GM18951 (cell line): ENCODE results near the gene CSHL1.
"Not testable (repeated sequence)": the region's sequence is repeated elsewhere in the genome, so short reads cannot be mapped to it uniquely, and the experiment has no call there.

Source experiments
- POLR2A ChIP-seq: IDR thresholded peaks from 4 replicates; pipeline ENCODE4 v1.6.1; 2011; ENCODE audit warnings: mild to moderate bottlenecking; ENCODE audit not compliant: insufficient read length, insufficient read depth; ENCODE audit errors: extremely low read depth
- in situ Hi-C: fragments of 300-500 bp; cut with MboI; formaldehyde crosslinking; loops from one replicate; pipeline ENCODE4 v1.12.0; 2022; ENCODE audit warnings: low sequenced_read_pairs, mixed read lengths, inconsistent platforms; ENCODE audit not compliant: unreplicated experiment

The CSHL1 gene

DNA sequence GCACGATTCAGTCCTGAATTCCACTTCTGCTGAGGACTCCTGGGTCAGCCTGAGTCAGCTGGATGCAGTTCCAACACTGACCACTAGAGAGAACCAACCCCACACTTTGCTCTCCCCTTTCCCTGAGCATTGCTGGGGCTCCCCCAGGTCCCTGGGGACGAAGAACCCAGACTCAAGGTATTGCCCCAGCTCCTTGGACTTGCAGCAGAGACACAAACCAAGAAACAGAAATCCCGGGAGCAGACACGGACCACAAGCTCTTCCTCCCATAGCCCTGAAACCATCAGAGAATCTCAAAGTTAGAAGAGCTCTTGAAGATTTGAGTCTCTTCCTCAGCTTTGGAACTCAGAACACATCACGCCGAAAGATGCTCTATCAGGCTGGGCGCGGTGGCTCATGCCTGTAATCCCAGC lies 8.3 kb upstream of the CSHL1 start:
- TF ChIP-seq POLR2A = no peak
- in situ Hi-C loops = loop anchor here (10.0 to 25.0 kb wide), 3 partner anchors 105 to 368 kb away; partner anchors contain the start of gene ICAM2

GRCh38 chr17:63918789-63919305 lies 7.8 kb upstream of the CSHL1 start, which contains the start of gene GH1:
Gene GH1, minus strand, starts transcription at chr17:63918839. Its CDS starts 63 bp downstream, at chr17:63918776.
- in situ Hi-C loops = loop anchor here (10.0 to 25.0 kb wide), 3 partner anchors 106 to 368 kb away; partner anchors contain the start of gene ICAM2

DNA sequence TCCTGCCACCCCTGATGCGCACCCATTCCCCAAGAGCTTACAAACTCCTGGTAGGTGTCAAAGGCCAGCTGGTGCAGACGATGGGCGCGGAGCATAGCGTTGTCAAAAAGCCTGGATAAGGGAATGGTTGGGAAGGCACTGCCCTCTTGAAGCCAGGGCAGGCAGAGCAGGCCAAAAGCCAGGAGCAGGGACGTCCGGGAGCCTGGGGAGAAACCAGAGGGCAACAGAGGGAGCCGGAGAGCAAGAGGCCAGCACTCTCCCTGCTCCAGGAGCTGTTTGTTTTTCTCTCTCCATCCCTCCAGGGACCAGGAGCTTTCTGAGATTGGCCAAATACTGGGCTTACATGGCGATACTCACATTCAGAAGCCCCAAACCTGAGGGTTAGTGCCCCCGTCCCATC lies 7.2 kb upstream of the CSHL1 start:
- no peak for TF ChIP-seq POLR2A
- in situ Hi-C loops = loop anchor here (10.0 to 25.0 kb wide), 3 partner anchors 106 to 369 kb away; partner anchors contain the start of gene ICAM2

GRCh38 chr17:63917646-63918045 lies 6.6 kb upstream of the CSHL1 start:
- no peak for TF ChIP-seq POLR2A
- in situ Hi-C loops = loop anchor here (10.0 to 25.0 kb wide), 3 partner anchors 107 to 370 kb away; partner anchors contain the start of gene ICAM2

DNA sequence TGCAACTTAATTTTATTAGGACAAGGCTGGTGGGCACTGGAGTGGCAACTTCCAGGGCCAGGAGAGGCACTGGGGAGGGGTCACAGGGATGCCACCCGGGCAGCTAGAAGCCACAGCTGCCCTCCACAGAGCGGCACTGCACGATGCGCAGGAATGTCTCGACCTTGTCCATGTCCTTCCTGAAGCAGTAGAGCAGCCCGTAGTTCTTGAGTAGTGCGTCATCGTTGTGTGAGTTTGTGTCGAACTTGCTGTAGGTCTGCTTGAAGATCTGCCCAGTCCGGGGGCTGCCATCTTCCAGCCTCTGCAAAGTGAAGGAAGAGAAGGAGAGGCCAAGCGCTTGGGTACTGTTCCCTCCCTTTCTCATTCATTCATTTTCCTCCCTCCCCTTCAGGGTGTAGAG lies 6.1 kb upstream of the CSHL1 start:
- in situ Hi-C loops = loop anchor here (10.0 to 25.0 kb wide), 3 partner anchors 108 to 370 kb away; partner anchors contain the start of gene ICAM2

DNA sequence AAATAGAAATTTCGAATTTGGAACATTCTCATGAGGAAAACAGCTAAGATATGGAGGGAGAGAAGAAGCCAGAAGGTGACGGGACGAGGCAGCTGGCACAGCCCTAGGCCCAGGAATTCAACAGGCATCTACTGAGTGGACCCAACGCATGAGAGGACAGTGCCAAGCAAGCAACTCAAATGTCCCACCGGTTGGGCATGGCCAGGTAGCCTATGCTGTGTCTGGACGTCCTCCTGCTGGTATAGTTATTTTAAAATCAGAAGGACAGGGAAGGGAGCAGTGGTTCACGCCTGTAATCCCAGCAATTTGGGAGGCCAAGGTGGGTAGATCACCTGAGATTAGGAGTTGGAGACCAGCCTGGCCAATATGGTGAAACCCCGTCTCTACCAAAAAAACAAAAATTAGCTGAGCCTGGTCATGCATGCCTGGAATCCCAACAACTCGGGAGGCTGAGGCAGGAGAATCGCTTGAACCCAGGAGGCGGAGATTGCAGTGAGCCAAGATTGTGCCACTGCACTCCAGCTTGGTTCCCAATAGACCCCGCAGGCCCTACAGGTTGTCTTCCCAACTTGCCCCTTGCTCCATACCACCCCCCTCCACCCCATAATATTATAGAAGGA lies 5.6 kb upstream of the CSHL1 start:
- no peak for TF ChIP-seq POLR2A
- in situ Hi-C loops = loop anchor here (10.0 to 25.0 kb wide), 3 partner anchors 108 to 371 kb away; partner anchors contain the start of gene ICAM2

DNA sequence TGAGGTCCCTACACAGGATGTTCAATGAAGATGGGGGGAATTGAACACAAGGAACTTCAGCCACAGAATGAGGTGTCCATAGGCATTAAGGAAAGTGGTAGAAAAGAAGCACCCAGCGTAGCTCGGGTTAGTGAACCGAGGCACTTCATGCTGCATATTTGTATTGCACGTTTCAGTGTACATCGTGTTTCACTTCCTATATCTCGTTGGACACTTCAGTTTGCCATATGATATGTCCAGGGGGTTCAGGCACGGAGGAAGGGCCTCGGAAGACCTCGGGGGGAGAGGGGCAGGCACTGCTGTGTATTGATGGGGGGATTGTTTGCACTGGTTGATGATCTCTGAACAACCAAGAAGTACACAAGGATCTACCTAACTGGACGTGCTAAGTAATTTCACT lies 4.7 kb upstream of the CSHL1 start:
- in situ Hi-C loops = loop anchor here (10.0 to 25.0 kb wide), 3 partner anchors 109 to 372 kb away; partner anchors contain the start of gene ICAM2

- TF ChIP-seq POLR2A = no peak
- in situ Hi-C loops = loop anchor here (10.0 to 25.0 kb wide), 3 partner anchors 110 to 373 kb away; partner anchors contain the start of gene ICAM2
Measured at GRCh38 chr17:63914471-63914870, 3.4 kb upstream of the CSHL1 start.

- no peak for TF ChIP-seq POLR2A
Measured at GRCh38 chr17:63911657-63912100, 621 bp upstream of the CSHL1 start.

GRCh38 chr17:63910096-63910495 lies 962 bp downstream of the CSHL1 start:
- TF ChIP-seq POLR2A = no peak

More at GRCh38 chr17:63911657-63912100, 621 bp upstream of the CSHL1 start:
- in situ Hi-C loops = loop anchor here (10.0 to 25.0 kb wide), 3 partner anchors 113 to 376 kb away; partner anchors contain the start of gene ICAM2

GRCh38 chr17:63909586-63909985 lies 1.5 kb downstream of the CSHL1 start:
- in situ Hi-C loops = loop anchor here (25.0 kb wide), 1 partner anchor 378 kb away; no protein-coding TSS in a partner anchor

More at GRCh38 chr17:63910096-63910495, 962 bp downstream of the CSHL1 start:
- in situ Hi-C loops = loop anchor here (10.0 to 25.0 kb wide), 3 partner anchors 115 to 377 kb away; partner anchors contain the start of gene ICAM2

- in situ Hi-C loops = loop anchor here (25.0 kb wide), 1 partner anchor 380 kb away; no protein-coding TSS in a partner anchor
Measured at GRCh38 chr17:63907161-63907778, 3.8 kb downstream of the CSHL1 start.

- in situ Hi-C loops = loop anchor here (25.0 kb wide), 1 partner anchor 383 kb away; no protein-coding TSS in a partner anchor
Measured at GRCh38 chr17:63904796-63905195, 6.3 kb downstream of the CSHL1 start.

DNA sequence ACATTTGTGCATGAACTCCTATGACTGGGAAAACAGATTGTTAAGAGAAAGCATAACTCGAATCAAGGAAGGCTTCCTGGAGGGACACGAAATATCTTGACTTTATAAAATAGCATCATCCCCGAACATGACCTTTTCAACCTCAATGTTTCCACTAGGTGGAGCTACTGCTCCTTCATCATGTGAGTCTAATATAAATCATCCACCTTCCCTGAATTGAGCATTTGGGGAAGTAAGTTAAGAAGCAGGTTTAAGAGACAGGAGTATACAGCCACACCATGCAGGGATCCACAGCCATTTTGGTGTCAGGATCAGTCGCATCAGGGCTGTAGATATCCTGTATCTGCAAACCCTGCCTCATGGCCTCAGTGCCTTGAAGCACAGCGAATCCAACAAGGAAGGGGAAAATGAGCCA lies 7.3 kb downstream of the CSHL1 start:
- in situ Hi-C loops = loop anchor here (25.0 kb wide), 1 partner anchor 384 kb away; no protein-coding TSS in a partner anchor

GRCh38 chr17:63901971-63902370 lies 9.1 kb downstream of the CSHL1 start:
- in situ Hi-C loops = loop anchor here (25.0 kb wide), 1 partner anchor 385 kb away; no protein-coding TSS in a partner anchor

GRCh38 chr17:63898899-63899798 lies 11.9 kb downstream of the CSHL1 start:
- in situ Hi-C loops = not testable (repeated sequence)

- in situ Hi-C loops = not testable (repeated sequence)
Measured at GRCh38 chr17:63896524-63897354, 14.3 kb downstream of the CSHL1 start, which contains the start of gene CSH1. Gene CSH1, minus strand, starts transcription at chr17:63896574. Its CDS starts 63 bp downstream, at chr17:63896511.
